HepG2 (cell line): ENCODE results near the gene DPEP1. TPM values are rescaled to one million over a fixed set of nuclear protein-coding genes. Genes with fewer than 3 reads are reported as not detected.

Experiments
- ATAC-seq: fragments of 200-7000 bp; cut with Tn5 transposase; 3 replicates; pipeline ENCODE4 v1.9.1; 2020; ENCODE audit warnings: mild to moderate bottlenecking, moderate library complexity
- BruUV-seq: library from RNA; stranded (reverse); fragments of 400-500 nt; replicated peaks from 2 replicates; lab custom pipeline; 2021; lab: Mats Ljungman, UMichigan
- CTCF ChIA-PET: fragments of 300-600 bp; formaldehyde crosslinking; extraction: SDS; loops from one replicate; lab custom pipeline; 2021; ENCODE audit warnings: low total read pairs, inconsistent platforms, low intra/inter-chr PET ratio; lab: Yijun Ruan, JAX
- POLR2A ChIA-PET: fragments of 350-600 bp; sonication (Branson Sonifier 250); formaldehyde crosslinking; loops from one replicate; lab custom pipeline; 2020; ENCODE audit warnings: antibody characterized with exemption, inconsistent platforms; lab: Yijun Ruan, JAX
- DNase-seq: peaks from one replicate; pipeline ENCODE4 v3.0.0-alpha.2; 2015; ENCODE audit warnings: low spot score
- FAIRE-seq: peaks from 3 replicates; lab custom pipeline; 2011; peaks lifted over from hg19 to GRCh38; lab: Jason Lieb, UNC
- H2AFZ ChIP-seq: one replicate; pipeline ENCODE4 v1.6.1; 2011; ENCODE audit warnings: low read length, inconsistent platforms
- H3K27ac ChIP-seq: fragments of 300-600 bp; 3 replicates; pipeline ENCODE4 v1.8.0; 2011; ENCODE audit warnings: mixed run types, mild to moderate bottlenecking, mixed read lengths, low read length, inconsistent platforms; ENCODE audit not compliant: insufficient read depth; ENCODE audit errors: extremely low read length
- H3K27me3 ChIP-seq, 2 experiments: fragments of 200-600 bp in 1 of 2; 2 replicates in 1 of 2; 3 replicates in 1 of 2; pipeline versions ENCODE4 v1.6.0 to v1.8.0; 2011; ENCODE audit warnings: low read length in 2 of 2, mild to moderate bottlenecking in 2 of 2, moderate library complexity in 2 of 2, inconsistent platforms in 1 of 2; ENCODE audit not compliant: insufficient read depth in 2 of 2, control insufficient read depth in 1 of 2
- H3K36me3 ChIP-seq, 2 experiments: fragments of 200-600 bp in 1 of 2; replicated peaks in 1 of 2; 2 replicates in 1 of 2; 3 replicates in 1 of 2; pipeline versions ENCODE4 v1.5.1 to v1.8.0; 2011; ENCODE audit warnings: low read length in 2 of 2, inconsistent platforms in 1 of 2; ENCODE audit not compliant: insufficient read depth in 2 of 2, control insufficient read depth in 1 of 2
- H3K4me1 ChIP-seq: 2 replicates; pipeline ENCODE4 v1.5.1; 2012; ENCODE audit warnings: low read length, inconsistent platforms; ENCODE audit not compliant: insufficient read depth
- H3K4me2 ChIP-seq: 2 replicates; pipeline ENCODE4 v1.6.0; 2011; ENCODE audit warnings: low read depth, low read length, inconsistent platforms
- H3K4me3 ChIP-seq, 3 experiments: fragments of 200-600 bp in 1 of 3; sonication (generic), shearing (Covaris generic) in 1 of 3; replicated peaks in 1 of 3; 2 replicates each; pipeline ENCODE4 v1.5.1; 2011 to 2016; ENCODE audit warnings: low read length in 3 of 3, inconsistent platforms in 2 of 3, low read depth in 2 of 3, mild to moderate bottlenecking in 2 of 3, control low read depth in 1 of 3, mixed read lengths in 1 of 3; ENCODE audit not compliant: insufficient read depth in 1 of 3
- H3K79me2 ChIP-seq: one replicate; pipeline ENCODE4 v1.6.1; 2011; ENCODE audit warnings: low read length, inconsistent platforms; ENCODE audit not compliant: insufficient read depth
- H3K9ac ChIP-seq: 2 replicates; pipeline ENCODE4 v1.6.0; 2011; ENCODE audit warnings: mild to moderate bottlenecking, low read depth, low read length, inconsistent platforms; ENCODE audit not compliant: insufficient read depth
- H3K9me3 ChIP-seq: 2 replicates; pipeline ENCODE4 v1.5.1; 2012; ENCODE audit warnings: mild to moderate bottlenecking, low read length
- H4K20me1 ChIP-seq: 2 replicates; pipeline ENCODE4 v1.6.0; 2011; ENCODE audit warnings: inconsistent platforms, mild to moderate bottlenecking, low read length, moderate library complexity; ENCODE audit not compliant: insufficient read depth
- ARID4A ChIP-seq: sonication (generic); formaldehyde crosslinking; IDR thresholded peaks from 2 replicates; pipeline ENCODE4 v1.5.0; 2020; ENCODE audit warnings: mild to moderate bottlenecking, missing genetic modification reagents, borderline replicate concordance
- BRD4 ChIP-seq: sonication (generic); formaldehyde crosslinking; IDR thresholded peaks from 2 replicates; pipeline ENCODE4 v1.4.0; 2020; ENCODE audit warnings: missing genetic modification reagents
- CBFB ChIP-seq: sonication (generic); formaldehyde crosslinking; IDR thresholded peaks from 2 replicates; pipeline ENCODE4 v1.4.0; 2020; ENCODE audit warnings: missing genetic modification reagents
- HES4 ChIP-seq: sonication (generic); formaldehyde crosslinking; IDR thresholded peaks from 2 replicates; pipeline ENCODE4 v1.9.0; 2021; ENCODE audit warnings: mild to moderate bottlenecking, missing genetic modification reagents, borderline replicate concordance
- NRL ChIP-seq: sonication (generic); formaldehyde crosslinking; IDR thresholded peaks from 2 replicates; pipeline ENCODE4 v1.5.0; 2020; ENCODE audit warnings: missing genetic modification reagents, mild to moderate bottlenecking, moderate library complexity, borderline replicate concordance
- TBX2 ChIP-seq: sonication (generic); formaldehyde crosslinking; IDR thresholded peaks from 2 replicates; pipeline ENCODE4 v1.5.0; 2020; ENCODE audit warnings: missing genetic modification reagents, mild to moderate bottlenecking, borderline replicate concordance
- ZFX ChIP-seq: sonication (generic); formaldehyde crosslinking; IDR thresholded peaks from 2 replicates; pipeline ENCODE4 v1.4.0; 2020; ENCODE audit warnings: mild to moderate bottlenecking, low read depth, missing genetic modification reagents, moderate library complexity
- ZNF350 ChIP-seq: sonication (generic); formaldehyde crosslinking; IDR thresholded peaks from 2 replicates; pipeline ENCODE4 v1.4.0; 2020; ENCODE audit warnings: mild to moderate bottlenecking, low read depth, missing genetic modification reagents, borderline replicate concordance
- ZNF572 ChIP-seq: sonication (generic); formaldehyde crosslinking; IDR thresholded peaks from 2 replicates; pipeline ENCODE4 v1.5.1; 2020; ENCODE audit warnings: mild to moderate bottlenecking, missing genetic modification reagents
- ZNF687 ChIP-seq: sonication (generic); formaldehyde crosslinking; IDR thresholded peaks from 2 replicates; pipeline ENCODE4 v1.5.1; 2020; ENCODE audit warnings: mild to moderate bottlenecking, missing genetic modification reagents, moderate library complexity
- WGBS: methylation state at CpG from one replicate; pipeline ENCODE4 v1.1.6; 2017; ENCODE audit warnings: low lambda C conversion rate; 5-methylcytosine and 5-hydroxymethylcytosine counted together
- in situ Hi-C: cut with HindIII; loops from 2 replicates; pipeline ENCODE4 v1.10.0; 2017; ENCODE audit warnings: low pct_unique_long_range_greater_than_20kb; ENCODE audit not compliant: extremely low pct_ligation_motif_present
- intact Hi-C: fragments of 100-400 bp; cut with micrococcal nuclease; formaldehyde crosslinking; loops from one replicate; pipeline ENCODE4 v1.10.0; 2022; ENCODE audit not compliant: unreplicated experiment
- polyA plus RNA-seq, 8 experiments: library from polyadenylated mRNA; depleted of rRNA in 3 of 8; stranded (reverse) in 7 of 8; unstranded in 1 of 8; fragments of >200 nt; fragmentation: Illumina TruSeq in 4 of 8; extraction: Trizol in 4 of 8; gene quantifications; 2 replicates each; pipeline versions ENCODE4 v1.2.1 to v1.2.3, GENCODE V29; 2011 to 2016; ENCODE audit warnings: low read depth in 4 of 8, missing spikeins in 1 of 8, mixed read lengths in 1 of 8; ENCODE audit not compliant: insufficient read depth in 1 of 8
- total RNA-seq, 5 experiments: library from RNA; depleted of rRNA; stranded (reverse); fragments of >200 nt; fragmentation: Illumina TruSeq; extraction: Trizol; gene quantifications; 2 replicates each; pipeline ENCODE4 v1.2.3, GENCODE V29; 2016; ENCODE audit warnings: low read depth in 1 of 5
- TF ChIP-seq, protein P1 (sequence below): sonication (generic); formaldehyde crosslinking; IDR thresholded peaks from 2 replicates; pipeline ENCODE4 v1.4.0; 2020; ENCODE audit warnings: missing genetic modification reagents

Gene DPEP1
- total and polyA plus RNA-seq, 2 of the 13 experiments (the other 11 are each of a cell fraction or from before 2014, with no cell fraction given), result 37.6 to 52.2 TPM

GRCh38 chr16:89607937-89608740, 5.3 kb upstream of the DPEP1 start:
- no peaks in the 10 kb centered on the region for H3K9me3 ChIP-seq
- peak overlapping the region in 1 of 3 experiments; percentile 9; a peak in 2 of 6 replicates for H3K4me3 ChIP-seq
- ChIA-PET CTCF (no interaction called here), POLR2A (no interaction called here)
- H3K4me1 ChIP-seq, result peaks cover 28% of the 10 kb centered on the region
- no peak overlapping the region for H2AFZ ChIP-seq
- H3K4me2 ChIP-seq, result peak overlapping the region; percentile 62
- no TSS peak for BruUV-seq
- no peak overlapping the region for H3K9ac ChIP-seq
- intact Hi-C loops, result no loop called here
- no peaks in the 10 kb centered on the region for H4K20me1 ChIP-seq
- DNase-seq (no peak), ATAC-seq (peak; percentile 64), FAIRE-seq (no peak)
- no peaks in the 10 kb centered on the region for H3K79me2 ChIP-seq
- no peak overlapping the region for H3K27ac ChIP-seq
- in situ Hi-C loops, result no loop called here
- H3K36me3 ChIP-seq, result no peaks in the 10 kb centered on the region
- WGBS, result 40% methylated on average over 32 of the region's 32 CpGs
- peaks cover 8 to 34% of the 10 kb centered on the region in 2 experiments for H3K27me3 ChIP-seq
- no peak for TF ChIP-seq HES4
- TF ChIP-seq CBFB, result no peak
- 0 out of 2 replicates have a peak, but pooled peaks have one; percentile 16 for TF ChIP-seq ZFX (CRISPR knock-in tag)
- TF ChIP-seq ZNF350 (CRISPR knock-in tag), result 0 out of 2 replicates have a peak, but pooled peaks have one; percentile 9
- peak; percentile 50; the same call in 1 of the 2 replicates for TF ChIP-seq TBX2 (CRISPR knock-in tag)
- TF ChIP-seq NRL (CRISPR knock-in tag), result peak; percentile 42; the same call in 1 of the 2 replicates
- TF ChIP-seq ZNF572, result peak; percentile 70; the same call in 1 of the 2 replicates
- TF ChIP-seq ZNF687 (CRISPR knock-in tag), result peak; percentile 33; the same call in 1 of the 2 replicates
- TF ChIP-seq, protein P1, sequence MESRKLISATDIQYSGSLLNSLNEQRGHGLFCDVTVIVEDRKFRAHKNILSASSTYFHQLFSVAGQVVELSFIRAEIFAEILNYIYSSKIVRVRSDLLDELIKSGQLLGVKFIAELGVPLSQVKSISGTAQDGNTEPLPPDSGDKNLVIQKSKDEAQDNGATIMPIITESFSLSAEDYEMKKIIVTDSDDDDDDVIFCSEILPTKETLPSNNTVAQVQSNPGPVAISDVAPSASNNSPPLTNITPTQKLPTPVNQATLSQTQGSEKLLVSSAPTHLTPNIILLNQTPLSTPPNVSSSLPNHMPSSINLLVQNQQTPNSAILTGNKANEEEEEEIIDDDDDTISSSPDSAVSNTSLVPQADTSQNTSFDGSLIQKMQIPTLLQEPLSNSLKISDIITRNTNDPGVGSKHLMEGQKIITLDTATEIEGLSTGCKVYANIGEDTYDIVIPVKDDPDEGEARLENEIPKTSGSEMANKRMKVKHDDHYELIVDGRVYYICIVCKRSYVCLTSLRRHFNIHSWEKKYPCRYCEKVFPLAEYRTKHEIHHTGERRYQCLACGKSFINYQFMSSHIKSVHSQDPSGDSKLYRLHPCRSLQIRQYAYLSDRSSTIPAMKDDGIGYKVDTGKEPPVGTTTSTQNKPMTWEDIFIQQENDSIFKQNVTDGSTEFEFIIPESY (CRISPR knock-in tag), result peak; percentile 56
- peak; percentile 19; the same call in 1 of the 2 replicates for TF ChIP-seq ARID4A (CRISPR knock-in tag)
- TF ChIP-seq BRD4 (CRISPR knock-in tag), result no peak
